ENCODE data around the gene PARP11.
A peak's percentile ranks its signal among the peaks of the same experiment; 100 is the strongest.

Gene PARP11

GRCh38 chr12:3902921-3903320 is 29.7 kb upstream of the PARP11 start:
- Histone ChIP-seq H3K4me1 (ENCODE audit: insufficient read depth, low read length) (peaks cover 4% of the 10 kb centered on the region), H2AFZ (ENCODE audit: low read depth, low read length) (no peak overlapping the region)
- TF ChIP-seq EZH2 (IDR thresholded peaks at IDR 0.05; ENCODE audit: borderline replicate concordance, low read depth, low read length, severe bottlenecking) (no peak), CTCF (IDR thresholded peaks at IDR 0.05; ENCODE audit: borderline replicate concordance, extremely low read depth, low read length, poor library complexity, severe bottlenecking) (no peak)

DNA sequence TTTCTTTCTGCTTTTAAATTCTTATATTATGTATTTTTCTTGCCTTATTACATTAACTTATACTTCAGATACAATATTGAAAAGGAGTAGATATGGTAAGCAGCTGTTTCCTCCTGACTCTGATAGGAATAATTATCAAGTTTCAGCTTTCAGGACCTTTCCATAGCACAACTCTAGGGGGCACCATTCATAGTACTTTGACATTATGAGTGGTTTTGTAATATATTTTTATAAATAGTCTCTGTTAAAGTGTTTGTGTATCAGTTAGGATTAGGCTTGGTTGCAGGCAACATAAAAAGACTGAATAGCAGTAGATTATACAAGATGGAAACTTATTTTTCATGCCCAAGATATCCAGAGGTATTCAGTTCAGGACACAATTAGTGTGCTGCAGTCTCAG is 27.9 kb upstream of the PARP11 start:
- no peak overlapping the region for H3K9ac ChIP-seq (ENCODE audit: low read depth, low read length)
- H3K27ac ChIP-seq (ENCODE audit: low read length), result no peak overlapping the region
- no peaks in the 10 kb centered on the region for H3K9me3 ChIP-seq (ENCODE audit: insufficient read depth, low read length, severe bottlenecking)
- no peaks in the 10 kb centered on the region for H3K79me2 ChIP-seq (ENCODE audit: insufficient read depth, low read length)
- H2AFZ ChIP-seq (ENCODE audit: low read depth, low read length), result no peak overlapping the region
- DNase-seq (no peak), ATAC-seq (ENCODE audit: insufficient read depth, low read depth) (no peak)
- H3K27me3 ChIP-seq (ENCODE audit: insufficient read depth, low read length, poor library complexity), result peaks cover 3% of the 10 kb centered on the region
- TF ChIP-seq EZH2 (IDR thresholded peaks at IDR 0.05; ENCODE audit: borderline replicate concordance, low read depth, low read length, severe bottlenecking), result no peak
- TF ChIP-seq CTCF (IDR thresholded peaks at IDR 0.05; ENCODE audit: borderline replicate concordance, extremely low read depth, low read length, poor library complexity, severe bottlenecking), result peak; percentile 31
- peaks cover 22% of the 10 kb centered on the region for H3K4me1 ChIP-seq (ENCODE audit: insufficient read depth, low read length)
- H3K36me3 ChIP-seq (ENCODE audit: insufficient read depth, low read length), result no peaks in the 10 kb centered on the region
- no peaks in the 10 kb centered on the region for H4K20me1 ChIP-seq (ENCODE audit: insufficient read depth, low read length)
- H3K4me2 ChIP-seq (ENCODE audit: insufficient read depth, low read length), result no peak overlapping the region
- H3K4me3 ChIP-seq (ENCODE audit: low read depth in 1 of 2, low read length in 2 of 2), result no peak overlapping the region

More at GRCh38 chr12:3902921-3903320, 29.7 kb upstream of the PARP11 start:
- Histone ChIP-seq H3K27ac (ENCODE audit: low read length) (no peak overlapping the region), H3K4me2 (ENCODE audit: insufficient read depth, low read length) (no peak overlapping the region), H3K27me3 (ENCODE audit: insufficient read depth, low read length, poor library complexity) (peaks cover 3% of the 10 kb centered on the region), H3K36me3 (ENCODE audit: insufficient read depth, low read length) (no peaks in the 10 kb centered on the region), H3K79me2 (ENCODE audit: insufficient read depth, low read length) (no peaks in the 10 kb centered on the region), H3K9ac (ENCODE audit: low read depth, low read length) (no peak overlapping the region), H4K20me1 (ENCODE audit: insufficient read depth, low read length) (no peaks in the 10 kb centered on the region), H3K4me3 (ENCODE audit: low read depth in 1 of 2, low read length in 2 of 2) (no peak overlapping the region), H3K9me3 (ENCODE audit: insufficient read depth, low read length, severe bottlenecking) (no peaks in the 10 kb centered on the region)
- ATAC-seq (ENCODE audit: insufficient read depth, low read depth), result no peak
- DNase-seq, result no peak

- no peak for ATAC-seq (ENCODE audit: insufficient read depth, low read depth)
- no peak for DNase-seq
- H3K27ac ChIP-seq (ENCODE audit: low read length), result no peak overlapping the region
- no peak overlapping the region for H3K4me2 ChIP-seq (ENCODE audit: insufficient read depth, low read length)
- no peaks in the 10 kb centered on the region for H4K20me1 ChIP-seq (ENCODE audit: insufficient read depth, low read length)
- H2AFZ ChIP-seq (ENCODE audit: low read depth, low read length), result no peak overlapping the region
- TF ChIP-seq CTCF (IDR thresholded peaks at IDR 0.05; ENCODE audit: borderline replicate concordance, extremely low read depth, low read length, poor library complexity, severe bottlenecking) (no peak), EZH2 (IDR thresholded peaks at IDR 0.05; ENCODE audit: borderline replicate concordance, low read depth, low read length, severe bottlenecking) (no peak)
- H3K36me3 ChIP-seq (ENCODE audit: insufficient read depth, low read length), result no peaks in the 10 kb centered on the region
- H3K79me2 ChIP-seq (ENCODE audit: insufficient read depth, low read length), result no peaks in the 10 kb centered on the region
- H3K9me3 ChIP-seq (ENCODE audit: insufficient read depth, low read length, severe bottlenecking), result no peaks in the 10 kb centered on the region
- peaks cover 23% of the 10 kb centered on the region for H3K4me1 ChIP-seq (ENCODE audit: insufficient read depth, low read length)
- no peak overlapping the region for H3K9ac ChIP-seq (ENCODE audit: low read depth, low read length)
- H3K27me3 ChIP-seq (ENCODE audit: insufficient read depth, low read length, poor library complexity), result peaks cover 3% of the 10 kb centered on the region
- no peak overlapping the region for H3K4me3 ChIP-seq (ENCODE audit: low read depth in 1 of 2, low read length in 2 of 2)
Measured at GRCh38 chr12:3898756-3899155, 25.6 kb upstream of the PARP11 start.

Measured in DND-41 (cell line).